Peyer's patch (tissue), 4 donors: Measurements from ENCODE around the gene TBC1D3K. TPM values are rescaled to one million over a fixed set of nuclear protein-coding genes. Genes with fewer than 3 reads are reported as not detected.
"Not testable (repeated sequence)": the region's sequence is repeated elsewhere in the genome, so short reads cannot be mapped to it uniquely, and the experiment has no call there.

Experiments used
- DNase-seq, 3 donors: peaks; one replicate each; pipeline ENCODE4 v3.0.0-alpha.2; 2017 to 2019
- H3K27ac ChIP-seq, 4 donors: fragments of 200-600 bp; sonication (generic); one replicate each; pipeline ENCODE4 v1.5.1; 2016 to 2019
- H3K27me3 ChIP-seq, 2 donors: fragments of 200-600 bp; sonication (generic); one replicate each; pipeline ENCODE4 v1.5.1; 2019
- H3K36me3 ChIP-seq, 3 donors: fragments of 200-600 bp; sonication (generic); one replicate each; pipeline ENCODE4 v1.5.1; 2016 to 2019
- H3K4me1 ChIP-seq, 4 donors: fragments of 200-600 bp; sonication (generic); one replicate each; pipeline ENCODE4 v1.5.1; 2016 to 2019
- H3K4me3 ChIP-seq, 4 donors: fragments of 200-600 bp; sonication (generic); 1 replicate in 3 of 4; 2 replicates in 1 of 4; pipeline ENCODE4 v1.5.1; 2016 to 2019; ENCODE audit warnings: mild to moderate bottlenecking in 1 of 4
- H3K9me3 ChIP-seq, 4 donors: fragments of 200-600 bp; sonication (generic); one replicate each; pipeline ENCODE4 v1.5.1; 2016 to 2019; ENCODE audit warnings: mild to moderate bottlenecking in 1 of 4
- POLR2A ChIP-seq, 2 donors: fragments of 450-650 bp; IDR thresholded peaks; one replicate each; pipeline ENCODE4 v1.5.1; 2017; ENCODE audit warnings: antibody characterized with exemption in 2 of 2, mild to moderate bottlenecking in 2 of 2, moderate library complexity in 2 of 2
- small RNA-seq, 2 donors: library from RNA; depleted of rRNA; stranded (forward); fragments of <200 nt; gene quantifications; one replicate each; pipeline ENCODE3, GENCODE V24; 2016
- total RNA-seq, 4 donors: library from RNA; depleted of rRNA; stranded (reverse); fragments of >200 nt; gene quantifications; one replicate each; pipeline ENCODE4 v1.1.0, GENCODE V29; 2016
- TF ChIP-seq, protein P1 (sequence below), 6 experiments: fragments of 450-650 bp in 4 of 6; fragments of 200-600 bp in 2 of 6; sonication (generic) in 1 of 6; IDR thresholded peaks; one replicate each; pipeline ENCODE4 v1.5.1; 2017 to 2019; ENCODE audit warnings: antibody characterized with exemption in 6 of 6, mild to moderate bottlenecking in 3 of 6, moderate library complexity in 1 of 6

TBC1D3K gene
- total RNA-seq, result under 1 TPM in 1 of 4 donors, not detected in 3; 0.76 TPM

GRCh38 chr17:37924115-37924514 lies at the start of gene TBC1D3K:
TBC1D3K (plus strand) TSS chr17:37924415; CDS start chr17:37926000, 1,585 bp downstream.
- not testable (repeated sequence) for DNase-seq, H3K4me1 ChIP-seq, H3K27ac ChIP-seq, H3K36me3 ChIP-seq, H3K27me3 ChIP-seq, H3K9me3 ChIP-seq, H3K4me3 ChIP-seq

DNA sequence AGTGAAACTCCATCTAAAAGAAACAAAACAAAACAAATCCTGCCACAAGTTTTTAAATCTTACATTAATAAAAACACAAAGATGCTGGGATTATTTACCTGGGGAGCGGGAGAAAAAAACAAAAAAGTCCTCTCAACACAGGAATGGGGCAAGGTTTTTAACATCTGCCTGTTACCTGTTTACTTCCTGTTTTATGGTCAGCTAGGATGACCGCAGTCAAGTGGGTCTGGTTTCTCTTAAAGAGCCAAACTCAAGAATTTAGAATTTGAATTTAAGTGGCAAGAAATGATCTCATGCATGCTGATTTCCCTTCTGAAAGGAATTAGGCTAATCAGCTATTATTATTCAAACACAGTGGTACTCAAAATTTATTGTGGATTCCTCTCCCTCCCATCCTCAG lies 39.7 kb upstream of the TBC1D3K start:
- Histone ChIP-seq H3K9me3 (no peaks in the 10 kb centered on the region), H3K36me3 (no peaks in the 10 kb centered on the region), H3K27me3 (no peaks in the 10 kb centered on the region), H3K4me1 (no peaks in the 10 kb centered on the region), H3K4me3 (no peak overlapping the region), H3K27ac (no peak overlapping the region)
- TF ChIP-seq POLR2A (IDR thresholded peaks at IDR 0.05), result no peak
- TF ChIP-seq, protein P1, sequence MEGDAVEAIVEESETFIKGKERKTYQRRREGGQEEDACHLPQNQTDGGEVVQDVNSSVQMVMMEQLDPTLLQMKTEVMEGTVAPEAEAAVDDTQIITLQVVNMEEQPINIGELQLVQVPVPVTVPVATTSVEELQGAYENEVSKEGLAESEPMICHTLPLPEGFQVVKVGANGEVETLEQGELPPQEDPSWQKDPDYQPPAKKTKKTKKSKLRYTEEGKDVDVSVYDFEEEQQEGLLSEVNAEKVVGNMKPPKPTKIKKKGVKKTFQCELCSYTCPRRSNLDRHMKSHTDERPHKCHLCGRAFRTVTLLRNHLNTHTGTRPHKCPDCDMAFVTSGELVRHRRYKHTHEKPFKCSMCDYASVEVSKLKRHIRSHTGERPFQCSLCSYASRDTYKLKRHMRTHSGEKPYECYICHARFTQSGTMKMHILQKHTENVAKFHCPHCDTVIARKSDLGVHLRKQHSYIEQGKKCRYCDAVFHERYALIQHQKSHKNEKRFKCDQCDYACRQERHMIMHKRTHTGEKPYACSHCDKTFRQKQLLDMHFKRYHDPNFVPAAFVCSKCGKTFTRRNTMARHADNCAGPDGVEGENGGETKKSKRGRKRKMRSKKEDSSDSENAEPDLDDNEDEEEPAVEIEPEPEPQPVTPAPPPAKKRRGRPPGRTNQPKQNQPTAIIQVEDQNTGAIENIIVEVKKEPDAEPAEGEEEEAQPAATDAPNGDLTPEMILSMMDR (IDR thresholded peaks at IDR 0.05), result no peak
- no peak for DNase-seq

GRCh38 chr17:37885136-37885535 lies 39.1 kb upstream of the TBC1D3K start:
- DNase-seq, result no peak
- Histone ChIP-seq H3K27me3 (no peaks in the 10 kb centered on the region), H3K4me1 (no peaks in the 10 kb centered on the region), H3K9me3 (no peaks in the 10 kb centered on the region), H3K36me3 (no peaks in the 10 kb centered on the region), H3K27ac (no peak overlapping the region), H3K4me3 (no peak overlapping the region)
- TF ChIP-seq POLR2A (IDR thresholded peaks at IDR 0.05), result no peak

GRCh38 chr17:37888881-37889280 lies 35.3 kb upstream of the TBC1D3K start:
- Histone ChIP-seq H3K4me1 (no peaks in the 10 kb centered on the region), H3K9me3 (no peaks in the 10 kb centered on the region), H3K27ac (no peak overlapping the region), H3K36me3 (no peaks in the 10 kb centered on the region), H3K27me3 (no peaks in the 10 kb centered on the region), H3K4me3 (no peak overlapping the region)
- no peak for TF ChIP-seq POLR2A (IDR thresholded peaks at IDR 0.05)
- TF ChIP-seq, protein P1 (IDR thresholded peaks at IDR 0.05), result no peak
- DNase-seq, result no peak

DNA sequence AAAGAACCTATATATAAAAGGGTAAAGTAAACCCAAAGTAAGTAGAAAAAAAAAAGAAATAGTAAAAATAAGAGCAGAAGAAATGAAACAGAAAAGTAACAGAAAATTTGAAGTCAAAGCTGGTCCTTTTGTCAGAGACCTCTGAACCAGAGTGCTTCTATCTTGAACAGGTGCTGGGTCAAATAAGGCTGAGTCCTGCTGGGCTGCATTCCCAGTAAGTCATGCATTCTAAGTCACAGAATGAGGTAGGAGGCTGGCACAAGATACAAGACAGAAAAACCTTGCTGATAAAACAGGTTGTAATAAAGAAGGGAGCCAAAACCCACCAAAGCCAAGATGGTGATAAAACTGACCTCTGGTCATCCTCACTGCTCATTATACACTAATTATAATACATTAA lies 27.3 kb upstream of the TBC1D3K start:
- H3K27ac ChIP-seq, H3K4me3 ChIP-seq, H3K9me3 ChIP-seq, H3K27me3 ChIP-seq, H3K36me3 ChIP-seq, H3K4me1 ChIP-seq, DNase-seq: not testable (repeated sequence)

Small RNA genes lying within 50 kb of the gene (small RNA-seq; reads per million reads assigned to genes)
- gene RF00001 (0 reads per million in 2 donors), gene RNU6-489P (0 reads per million in 2 donors)

Other genes with a start within 250 kb of the TBC1D3K start
- 10 to 100 TPM; 16.5 to 39.9 (median 32.2) TPM for gene HNF1B, start 179.4 kb upstream of the TBC1D3K start, total RNA-seq
- 10 to 100 TPM; 19.1 to 60.9 (median 41.7) TPM for gene TBC1D3L, start 64.6 kb downstream of the TBC1D3K start, total RNA-seq
- gene TBC1D3D, start 79.6 kb downstream of the TBC1D3K start, total RNA-seq, result 1 to 10 TPM in 1 of 4 donors, not detected in 3; 1.7 TPM
- gene TBC1D3C, start 144.2 kb downstream of the TBC1D3K start, total RNA-seq, result 1 to 10 TPM in 1 of 4 donors, not detected in 3; 1.0 TPM
- not detected for gene TBC1D3E, start 203.5 kb downstream of the TBC1D3K start, total RNA-seq